Stimulated activated CD4-positive, alpha-beta T cell treated with anti-CD3 and anti-CD28 coated beads, Interleukin-2, amount 100 ng/mL, for 48 hours (primary cell): Measurements from ENCODE around the gene NKX1-2.

Source experiments
- DNase-seq, 2 donors: peaks; one replicate each; pipeline ENCODE4 v3.0.0-alpha.2; 2020

The NKX1-2 gene

GRCh38 chr10:124414076-124414475, 35.8 kb downstream of the NKX1-2 start:
- no peak for DNase-seq

GRCh38 chr10:124409696-124410095, 40.1 kb downstream of the NKX1-2 start:
- DNase-seq, result no peak

- DNase-seq, result no peak
Observed at GRCh38 chr10:124408357-124408756, 41.5 kb downstream of the NKX1-2 start.

- no peak for DNase-seq
Observed at GRCh38 chr10:124407456-124407855, 42.4 kb downstream of the NKX1-2 start.

- peak in 1 of 2 donors; percentile 7 for DNase-seq
Observed at GRCh38 chr10:124403548-124403947, 46.3 kb downstream of the NKX1-2 start.

GRCh38 chr10:124402273-124402672, 47.6 kb downstream of the NKX1-2 start:
- no peak for DNase-seq

- no peak for DNase-seq
Observed at GRCh38 chr10:124401633-124402032, 48.2 kb downstream of the NKX1-2 start.
